HEK293 (cell line): ENCODE data around the gene DMD.

Experiments used
- CTCF ChIP-seq: fragments of 450-650 bp; formaldehyde crosslinking; IDR thresholded peaks from 2 replicates; pipeline ENCODE4 v1.5.1; 2016; ENCODE audit warnings: missing biosample characterization, missing genetic modification characterization
- KLF9 ChIP-seq: fragments of 450-650 bp; formaldehyde crosslinking; IDR thresholded peaks from 2 replicates; pipeline ENCODE4 v1.5.1; 2016; ENCODE audit warnings: missing biosample characterization, missing genetic modification characterization, low read depth
- YY1 ChIP-seq: fragments of 450-650 bp; formaldehyde crosslinking; IDR thresholded peaks from 2 replicates; pipeline ENCODE4 v1.5.1; 2018; ENCODE audit warnings: missing biosample characterization, missing genetic modification characterization
- ZBTB8A ChIP-seq: fragments of 450-650 bp; formaldehyde crosslinking; IDR thresholded peaks from 2 replicates; pipeline ENCODE4 v1.5.1; 2016; ENCODE audit warnings: missing biosample characterization, missing genetic modification characterization
- ZNF175 ChIP-seq: fragments of 450-650 bp; formaldehyde crosslinking; IDR thresholded peaks from 2 replicates; pipeline ENCODE4 v1.5.1; 2016; ENCODE audit warnings: missing biosample characterization, missing genetic modification characterization
- ZNF26 ChIP-seq: fragments of 450-650 bp; formaldehyde crosslinking; IDR thresholded peaks from 2 replicates; pipeline ENCODE4 v1.5.1; 2016; ENCODE audit warnings: missing biosample characterization, missing genetic modification characterization
- ZNF362 ChIP-seq: fragments of 450-650 bp; formaldehyde crosslinking; IDR thresholded peaks from 2 replicates; pipeline ENCODE4 v1.5.1; 2016; ENCODE audit warnings: missing biosample characterization, missing genetic modification characterization
- ZNF501 ChIP-seq: fragments of 450-650 bp; formaldehyde crosslinking; IDR thresholded peaks from 2 replicates; pipeline ENCODE4 v1.5.1; 2016; ENCODE audit warnings: missing biosample characterization, missing genetic modification characterization
- ZNF610 ChIP-seq: fragments of 450-650 bp; formaldehyde crosslinking; IDR thresholded peaks from 2 replicates; pipeline ENCODE4 v1.5.1; 2016; ENCODE audit warnings: missing biosample characterization, missing genetic modification characterization, borderline replicate concordance
- ZNF677 ChIP-seq: fragments of 450-650 bp; IDR thresholded peaks from 2 replicates; pipeline ENCODE4 v1.5.0; 2018; ENCODE audit warnings: missing biosample characterization, mild to moderate bottlenecking, missing genetic modification characterization, moderate library complexity
- ZNF768 ChIP-seq: fragments of 450-650 bp; formaldehyde crosslinking; IDR thresholded peaks from 2 replicates; pipeline ENCODE4 v1.5.1; 2018; ENCODE audit warnings: missing biosample characterization, mild to moderate bottlenecking, missing genetic modification characterization
- ZNF777 ChIP-seq: fragments of 450-650 bp; formaldehyde crosslinking; IDR thresholded peaks from 2 replicates; pipeline ENCODE4 v1.5.1; 2017; ENCODE audit warnings: missing biosample characterization, missing genetic modification characterization, borderline replicate concordance

- TF ChIP-seq ZBTB8A (tag by site-specific recombination) (no peak), CTCF (tag by site-specific recombination) (no peak), KLF9 (tag by site-specific recombination) (no peak), ZNF768 (tag by site-specific recombination) (no peak), ZNF175 (tag by site-specific recombination) (no peak), ZNF677 (tag by site-specific recombination) (no peak), ZNF26 (tag by site-specific recombination) (no peak), ZNF501 (tag by site-specific recombination) (no peak), ZNF777 (tag by site-specific recombination) (no peak), YY1 (no peak), ZNF610 (tag by site-specific recombination) (no peak), ZNF362 (tag by site-specific recombination) (no peak)
Observed at GRCh38 chrX:31893525-31893924, 1317.8 kb downstream of the DMD start.
